Astrocyte (in vitro differentiated cells and primary cell): ENCODE results near the gene DPPA2.

Experiments used
- EZH2 ChIP-seq: IDR thresholded peaks from 2 replicates; pipeline ENCODE4 v1.6.1; 2012; ENCODE audit warnings: mild to moderate bottlenecking, low read length, inconsistent platforms; ENCODE audit not compliant: insufficient read depth
- TF ChIP-seq, protein P1 (sequence below): IDR thresholded peaks from 2 replicates; pipeline ENCODE4 v1.5.1; 2011; ENCODE audit warnings: low read depth, mild to moderate bottlenecking, inconsistent platforms, low read length, moderate library complexity; ENCODE audit not compliant: insufficient read depth

DNA sequence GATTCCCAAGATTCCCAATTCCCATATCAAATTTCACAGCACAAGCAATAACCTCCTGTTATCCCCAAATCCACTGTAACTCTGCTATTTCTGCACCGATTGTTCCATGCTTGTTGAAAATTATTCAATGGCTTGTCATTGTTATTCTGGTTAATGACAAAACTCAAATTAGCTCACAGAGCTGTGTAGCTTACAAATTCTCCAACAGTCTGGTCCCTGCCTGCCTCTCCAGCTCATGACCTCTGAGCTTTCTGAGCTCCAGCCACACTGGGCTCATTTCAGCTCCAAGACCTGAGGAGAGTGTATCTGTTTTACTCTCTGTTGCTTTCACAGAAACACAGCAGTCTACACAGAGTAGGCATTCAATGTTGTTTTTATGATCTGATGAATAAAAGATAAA lies 3.3 kb downstream of the DPPA2 start:
- TF ChIP-seq, protein P1, sequence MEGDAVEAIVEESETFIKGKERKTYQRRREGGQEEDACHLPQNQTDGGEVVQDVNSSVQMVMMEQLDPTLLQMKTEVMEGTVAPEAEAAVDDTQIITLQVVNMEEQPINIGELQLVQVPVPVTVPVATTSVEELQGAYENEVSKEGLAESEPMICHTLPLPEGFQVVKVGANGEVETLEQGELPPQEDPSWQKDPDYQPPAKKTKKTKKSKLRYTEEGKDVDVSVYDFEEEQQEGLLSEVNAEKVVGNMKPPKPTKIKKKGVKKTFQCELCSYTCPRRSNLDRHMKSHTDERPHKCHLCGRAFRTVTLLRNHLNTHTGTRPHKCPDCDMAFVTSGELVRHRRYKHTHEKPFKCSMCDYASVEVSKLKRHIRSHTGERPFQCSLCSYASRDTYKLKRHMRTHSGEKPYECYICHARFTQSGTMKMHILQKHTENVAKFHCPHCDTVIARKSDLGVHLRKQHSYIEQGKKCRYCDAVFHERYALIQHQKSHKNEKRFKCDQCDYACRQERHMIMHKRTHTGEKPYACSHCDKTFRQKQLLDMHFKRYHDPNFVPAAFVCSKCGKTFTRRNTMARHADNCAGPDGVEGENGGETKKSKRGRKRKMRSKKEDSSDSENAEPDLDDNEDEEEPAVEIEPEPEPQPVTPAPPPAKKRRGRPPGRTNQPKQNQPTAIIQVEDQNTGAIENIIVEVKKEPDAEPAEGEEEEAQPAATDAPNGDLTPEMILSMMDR, result no peak
- TF ChIP-seq EZH2, result no peak
